Measurements from ENCODE around the gene VMAC.
"Not testable (repeated sequence)": the region's sequence is repeated elsewhere in the genome, so short reads cannot be mapped to it uniquely, and the experiment has no call there.

Gene VMAC

DNA sequence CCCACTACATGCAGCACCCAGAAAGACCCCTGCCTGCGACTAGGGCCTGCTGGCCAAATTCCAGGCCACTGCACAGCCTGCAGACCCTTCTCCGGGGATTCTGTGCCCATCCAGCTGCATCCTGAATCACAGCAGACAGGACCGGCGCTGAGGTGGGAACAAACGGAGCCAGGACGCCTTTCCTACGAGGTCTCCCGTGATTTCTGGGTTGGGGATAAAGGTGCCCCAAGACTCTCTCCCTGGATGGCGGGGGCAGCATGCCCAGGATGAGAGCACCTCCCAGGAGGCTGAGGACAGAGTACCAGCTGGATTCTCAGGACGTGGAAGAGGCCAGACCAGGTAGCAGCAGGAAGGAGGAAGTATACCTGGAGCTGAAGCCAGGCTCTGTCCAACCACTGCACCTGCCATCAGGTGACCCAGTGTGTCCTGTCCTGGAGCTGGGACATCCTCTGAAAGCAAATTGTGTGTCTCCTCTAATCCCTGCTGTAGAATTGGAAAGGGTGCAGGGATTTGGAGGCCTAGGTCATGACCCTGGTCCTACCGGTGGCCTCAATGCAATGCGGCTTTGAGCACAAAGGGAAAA, 31.0 kb upstream of the VMAC start:
- Histone ChIP-seq H3K4me1 (ENCODE audit: control insufficient read depth, insufficient read depth, low read length) (peaks cover 17% of the 10 kb centered on the region), H3K36me3 (ENCODE audit: control insufficient read depth, insufficient read depth, low read length, severe bottlenecking) (no peaks in the 10 kb centered on the region), H3K4me3 (ENCODE audit: low read length) (no peak overlapping the region), H3K27me3 (replicated peaks; ENCODE audit: control insufficient read depth, insufficient read depth, low read length) (peaks cover 6% of the 10 kb centered on the region), H3K9ac (ENCODE audit: low read length) (no peak overlapping the region), H3K9me3 (ENCODE audit: control insufficient read depth, low read length) (no peaks in the 10 kb centered on the region)
- DNase-seq (ENCODE audit: low read depth) = no peak

- DNase-seq (ENCODE audit: low read depth); H3K27me3 ChIP-seq (replicated peaks; ENCODE audit: control insufficient read depth, insufficient read depth, low read length); H3K9ac ChIP-seq (ENCODE audit: low read length); H3K9me3 ChIP-seq (ENCODE audit: control insufficient read depth, low read length); H3K36me3 ChIP-seq (ENCODE audit: control insufficient read depth, insufficient read depth, low read length, severe bottlenecking); H3K4me3 ChIP-seq (ENCODE audit: low read length): not testable (repeated sequence)
- H3K4me1 ChIP-seq (ENCODE audit: control insufficient read depth, insufficient read depth, low read length) = peaks cover 17% of the 10 kb centered on the region
Observed at GRCh38 chr19:5874496-5874895, 30.2 kb upstream of the VMAC start.

GRCh38 chr19:5877427-5877826, 27.2 kb upstream of the VMAC start:
- Histone ChIP-seq H3K9ac (ENCODE audit: low read length) (no peak overlapping the region), H3K36me3 (ENCODE audit: control insufficient read depth, insufficient read depth, low read length, severe bottlenecking) (no peaks in the 10 kb centered on the region), H3K27me3 (replicated peaks; ENCODE audit: control insufficient read depth, insufficient read depth, low read length) (peaks cover 6% of the 10 kb centered on the region), H3K9me3 (ENCODE audit: control insufficient read depth, low read length) (no peaks in the 10 kb centered on the region), H3K4me3 (ENCODE audit: low read length) (no peak overlapping the region), H3K4me1 (ENCODE audit: control insufficient read depth, insufficient read depth, low read length) (peaks cover 19% of the 10 kb centered on the region)
- DNase-seq (ENCODE audit: low read depth) = no peak

- Histone ChIP-seq H3K9ac (ENCODE audit: low read length) (no peak overlapping the region), H3K27me3 (replicated peaks; ENCODE audit: control insufficient read depth, insufficient read depth, low read length) (peaks cover 6% of the 10 kb centered on the region), H3K9me3 (ENCODE audit: control insufficient read depth, low read length) (no peaks in the 10 kb centered on the region), H3K4me1 (ENCODE audit: control insufficient read depth, insufficient read depth, low read length) (peaks cover 19% of the 10 kb centered on the region), H3K36me3 (ENCODE audit: control insufficient read depth, insufficient read depth, low read length, severe bottlenecking) (no peaks in the 10 kb centered on the region), H3K4me3 (ENCODE audit: low read length) (no peak overlapping the region)
- DNase-seq (ENCODE audit: low read depth) = no peak
Observed at GRCh38 chr19:5877882-5878281, 26.8 kb upstream of the VMAC start.

DNA sequence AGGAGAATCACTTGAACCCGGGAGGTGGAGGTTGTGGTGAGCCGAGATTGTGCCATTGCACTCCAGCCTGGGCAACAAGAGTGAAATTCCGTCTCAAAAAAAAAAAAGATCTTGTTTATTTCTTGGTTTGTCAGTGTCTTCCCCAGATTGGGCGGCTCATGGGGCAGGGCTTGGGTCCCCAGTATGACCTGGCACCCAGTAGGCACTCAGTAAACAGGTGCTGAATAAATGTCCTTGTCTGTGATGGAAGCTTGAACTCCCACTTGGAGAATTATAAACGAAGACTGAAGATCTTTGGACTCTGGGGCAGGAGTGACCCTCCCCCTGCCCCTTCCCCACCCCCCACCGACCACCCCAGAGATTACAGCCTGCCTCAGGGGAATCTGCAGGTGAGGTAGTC, 24.5 kb upstream of the VMAC start:
- Histone ChIP-seq H3K9me3 (ENCODE audit: control insufficient read depth, low read length) (no peaks in the 10 kb centered on the region), H3K27me3 (replicated peaks; ENCODE audit: control insufficient read depth, insufficient read depth, low read length) (peaks cover 6% of the 10 kb centered on the region), H3K4me1 (ENCODE audit: control insufficient read depth, insufficient read depth, low read length) (peaks cover 19% of the 10 kb centered on the region), H3K4me3 (ENCODE audit: low read length) (no peak overlapping the region), H3K9ac (ENCODE audit: low read length) (no peak overlapping the region), H3K36me3 (ENCODE audit: control insufficient read depth, insufficient read depth, low read length, severe bottlenecking) (no peaks in the 10 kb centered on the region)
- DNase-seq (ENCODE audit: low read depth) = no peak

DNA sequence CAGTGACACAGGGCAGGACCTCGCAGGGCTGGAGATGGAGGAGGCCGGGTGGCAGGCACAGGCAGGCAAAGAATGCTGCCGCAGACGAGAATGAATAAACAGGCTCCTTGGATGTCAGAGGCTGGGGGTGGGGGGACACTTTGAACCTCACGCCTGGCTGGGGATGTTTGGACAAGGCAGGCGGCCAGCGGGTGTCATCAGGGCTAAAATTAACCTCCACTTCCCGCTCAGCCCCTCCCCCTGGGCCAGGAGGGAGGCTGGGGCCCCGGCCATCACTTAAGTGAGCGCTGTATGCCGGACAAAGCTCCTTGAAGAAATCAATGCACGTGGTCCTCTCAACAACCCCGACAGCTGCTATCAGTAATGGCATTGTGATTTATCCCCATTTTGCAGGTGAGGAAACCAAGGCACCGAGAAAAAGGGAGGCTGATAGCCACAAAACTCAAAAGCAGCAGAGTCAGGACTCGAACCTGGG, 24.0 kb upstream of the VMAC start:
- Histone ChIP-seq H3K4me1 (ENCODE audit: control insufficient read depth, insufficient read depth, low read length) (peaks cover 19% of the 10 kb centered on the region), H3K27me3 (replicated peaks; ENCODE audit: control insufficient read depth, insufficient read depth, low read length) (peaks cover 6% of the 10 kb centered on the region), H3K4me3 (ENCODE audit: low read length) (peak overlapping the region; percentile 54), H3K36me3 (ENCODE audit: control insufficient read depth, insufficient read depth, low read length, severe bottlenecking) (no peaks in the 10 kb centered on the region), H3K9me3 (ENCODE audit: control insufficient read depth, low read length) (no peaks in the 10 kb centered on the region), H3K9ac (ENCODE audit: low read length) (peak overlapping the region; percentile 66)
- peak; percentile 19 for DNase-seq (ENCODE audit: low read depth)

- H3K4me1 ChIP-seq (ENCODE audit: control insufficient read depth, insufficient read depth, low read length) = peaks cover 12% of the 10 kb centered on the region
- no peaks in the 10 kb centered on the region for H3K36me3 ChIP-seq (ENCODE audit: control insufficient read depth, insufficient read depth, low read length, severe bottlenecking)
- H3K4me3 ChIP-seq (ENCODE audit: low read length) = no peak overlapping the region
- no peak overlapping the region for H3K9ac ChIP-seq (ENCODE audit: low read length)
- H3K9me3 ChIP-seq (ENCODE audit: control insufficient read depth, low read length) = no peaks in the 10 kb centered on the region
- no peak for DNase-seq (ENCODE audit: low read depth)
- no peaks in the 10 kb centered on the region for H3K27me3 ChIP-seq (replicated peaks; ENCODE audit: control insufficient read depth, insufficient read depth, low read length)
Observed at GRCh38 chr19:5881543-5882299, 23.0 kb upstream of the VMAC start.

- H3K9ac ChIP-seq (ENCODE audit: low read length) = no peak overlapping the region
- H3K9me3 ChIP-seq (ENCODE audit: control insufficient read depth, low read length) = no peaks in the 10 kb centered on the region
- peaks cover 12% of the 10 kb centered on the region for H3K4me1 ChIP-seq (ENCODE audit: control insufficient read depth, insufficient read depth, low read length)
- no peaks in the 10 kb centered on the region for H3K27me3 ChIP-seq (replicated peaks; ENCODE audit: control insufficient read depth, insufficient read depth, low read length)
- no peaks in the 10 kb centered on the region for H3K36me3 ChIP-seq (ENCODE audit: control insufficient read depth, insufficient read depth, low read length, severe bottlenecking)
- no peak for DNase-seq (ENCODE audit: low read depth)
- no peak overlapping the region for H3K4me3 ChIP-seq (ENCODE audit: low read length)
Observed at GRCh38 chr19:5882421-5882968, 22.2 kb upstream of the VMAC start.

DNA sequence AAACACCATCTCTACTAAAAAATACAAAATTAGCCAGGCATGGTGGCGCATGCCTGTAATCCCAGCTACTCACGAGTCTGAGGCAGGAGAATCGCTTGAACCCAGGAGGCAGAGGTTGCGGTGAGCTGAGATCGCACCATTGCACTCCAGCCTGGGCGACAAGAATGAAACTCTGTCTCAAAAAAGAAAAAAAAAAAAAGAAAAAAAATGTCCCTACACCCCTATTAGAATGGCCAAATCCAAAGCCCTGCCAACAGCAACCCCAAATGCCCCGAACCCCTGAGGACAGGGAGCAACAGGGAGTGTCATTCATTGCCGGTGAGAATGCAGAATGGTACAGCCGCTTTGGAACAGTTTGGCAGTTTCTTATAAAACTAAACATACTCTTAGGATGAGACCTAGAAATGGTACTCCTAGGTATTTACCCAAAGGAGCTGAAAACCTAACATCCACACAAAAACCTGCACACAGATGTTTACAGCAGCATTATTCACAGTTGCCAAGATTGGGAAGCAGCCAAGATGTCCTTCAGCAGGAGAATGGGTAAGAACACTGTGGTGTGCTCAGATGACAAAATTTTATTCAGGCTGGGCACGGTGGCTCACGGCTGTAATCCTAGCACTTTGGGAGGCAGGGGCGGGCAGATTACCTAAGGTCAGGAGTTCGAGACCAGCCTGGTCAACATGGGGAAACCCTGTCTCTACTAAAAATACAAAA, 21.4 kb upstream of the VMAC start:
- peaks cover 12% of the 10 kb centered on the region for H3K4me1 ChIP-seq (ENCODE audit: control insufficient read depth, insufficient read depth, low read length)
- H3K36me3 ChIP-seq (ENCODE audit: control insufficient read depth, insufficient read depth, low read length, severe bottlenecking); H3K9ac ChIP-seq (ENCODE audit: low read length); H3K9me3 ChIP-seq (ENCODE audit: control insufficient read depth, low read length); H3K4me3 ChIP-seq (ENCODE audit: low read length); H3K27me3 ChIP-seq (replicated peaks; ENCODE audit: control insufficient read depth, insufficient read depth, low read length); DNase-seq (ENCODE audit: low read depth): not testable (repeated sequence)

- not testable (repeated sequence) for H3K27me3 ChIP-seq (replicated peaks; ENCODE audit: control insufficient read depth, insufficient read depth, low read length); H3K4me3 ChIP-seq (ENCODE audit: low read length); DNase-seq (ENCODE audit: low read depth); H3K9me3 ChIP-seq (ENCODE audit: control insufficient read depth, low read length); H3K36me3 ChIP-seq (ENCODE audit: control insufficient read depth, insufficient read depth, low read length, severe bottlenecking); H3K9ac ChIP-seq (ENCODE audit: low read length)
- H3K4me1 ChIP-seq (ENCODE audit: control insufficient read depth, insufficient read depth, low read length) = peaks cover 12% of the 10 kb centered on the region
Observed at GRCh38 chr19:5884065-5884811, 20.4 kb upstream of the VMAC start.

Measured in adipocyte (in vitro differentiated cells).